Transverse colon (tissue), 4 donors: ENCODE data around the gene CXCL9. TPM values are rescaled to one million over a fixed set of nuclear protein-coding genes. Genes with fewer than 3 reads are reported as not detected.
"Not testable (repeated sequence)": the region's sequence is repeated elsewhere in the genome, so short reads cannot be mapped to it uniquely, and the experiment has no call there.

ENCODE experiments used
- DNase-seq: peaks from one replicate; pipeline ENCODE4 v3.0.0-alpha.2; 2019
- H3K27ac ChIP-seq, 4 donors: fragments of 200-600 bp; sonication (generic); 2 replicates each; pipeline ENCODE4 v1.5.1; 2016 to 2018; ENCODE audit warnings: inconsistent platforms in 4 of 4
- H3K27me3 ChIP-seq: fragments of 200-600 bp; sonication (generic); 2 replicates; pipeline ENCODE4 v1.5.1; 2017; ENCODE audit warnings: inconsistent platforms
- H3K36me3 ChIP-seq, 4 donors: fragments of 200-600 bp; sonication (generic); 2 replicates each; pipeline ENCODE4 v1.5.1; 2017 to 2019; ENCODE audit warnings: inconsistent platforms in 4 of 4
- H3K4me1 ChIP-seq, 4 donors: fragments of 200-600 bp; sonication (generic); 2 replicates each; pipeline ENCODE4 v1.5.1; 2017 to 2020; ENCODE audit warnings: inconsistent platforms in 4 of 4
- H3K4me3 ChIP-seq, 4 donors: fragments of 200-600 bp; sonication (generic); 1 replicate in 1 of 4; 2 replicates in 3 of 4; pipeline versions ENCODE4 v1.5.1 to v1.6.1; 2017 to 2019; ENCODE audit warnings: inconsistent platforms in 4 of 4
- H3K9me3 ChIP-seq, 2 donors: fragments of 200-600 bp; sonication (generic); 2 replicates each; pipeline ENCODE4 v1.5.1; 2017 to 2019; ENCODE audit warnings: inconsistent platforms in 2 of 2
- CTCF ChIP-seq, 5 experiments: fragments of 200-600 bp in 3 of 5; fragments of 450-650 bp in 2 of 5; sonication (generic) in 3 of 5; IDR thresholded peaks; 1 replicate in 2 of 5; 2 replicates in 3 of 5; pipeline ENCODE4 v1.5.1; 2016 to 2017; ENCODE audit warnings: antibody characterized with exemption in 5 of 5, inconsistent platforms in 3 of 5, mild to moderate bottlenecking in 2 of 5, moderate library complexity in 1 of 5
- EP300 ChIP-seq: sonication (generic); formaldehyde crosslinking; IDR thresholded peaks from one replicate; pipeline ENCODE4 v1.6.1; 2017; ENCODE audit warnings: antibody characterized with exemption, low read depth
- POLR2A ChIP-seq: fragments of 450-650 bp; IDR thresholded peaks from one replicate; pipeline ENCODE4 v1.6.1; 2016; ENCODE audit warnings: antibody characterized with exemption, mild to moderate bottlenecking, moderate library complexity
- POLR2AphosphoS5 ChIP-seq, 3 donors: sonication (generic); formaldehyde crosslinking; IDR thresholded peaks; one replicate each; pipeline ENCODE4 v1.6.1; 2016; ENCODE audit warnings: antibody characterized with exemption in 3 of 3
- WGBS, 2 donors: methylation state at CpG; one replicate each; pipeline ENCODE4 v1.1.5; 2018; ENCODE audit warnings: low coverage in 1 of 2; 5-methylcytosine and 5-hydroxymethylcytosine counted together
- in situ Hi-C, 4 donors: fragments of 200-750 bp; cut with MboI; loops; one replicate each; pipeline versions ENCODE4 v1.15.0 to v1.15.1; 2017; ENCODE audit warnings: low sequenced_read_pairs in 3 of 4, low pct_ligation_motif_present in 1 of 4, low pct_unique_long_range_greater_than_20kb in 1 of 4
- intact Hi-C: fragments of 100-400 bp; cut with DNase I; formaldehyde crosslinking; loops from one replicate; pipeline ENCODE4 v1.15.1; 2023; ENCODE audit warnings: low total_unique reads
- total RNA-seq, 4 donors: library from RNA; depleted of rRNA; stranded (reverse); fragments of >200 nt; gene quantifications; one replicate each; pipeline ENCODE4 v1.1.0, GENCODE V29; 2016

The CXCL9 gene
- total RNA-seq, 4 donors from 2014 or later = 2.5 TPM; not detected in 3

- H3K4me3 ChIP-seq = no peak overlapping the region
- H3K4me1 ChIP-seq = no peaks in the 10 kb centered on the region
- no peaks in the 10 kb centered on the region for H3K9me3 ChIP-seq
- H3K27ac ChIP-seq = no peak overlapping the region
- H3K27me3 ChIP-seq = no peaks in the 10 kb centered on the region
- intact Hi-C loops (no loop called here), in situ Hi-C loops (loop anchor here in 1 of 4 donors (25.0 kb wide), 1 partner anchor 186 kb away; no protein-coding TSS in a partner anchor)
- peaks cover 0 to 91% (median 43%) of the 10 kb centered on the region in 4 donors for H3K36me3 ChIP-seq
- no peak for DNase-seq
- TF ChIP-seq CTCF (IDR thresholded peaks at IDR 0.05) (no peak), POLR2A (no peak), POLR2AphosphoS5 (IDR thresholded peaks at IDR 0.05) (no peak), EP300 (no peak)
Measured at GRCh38 chr4:75973766-75974165, 33.5 kb downstream of the CXCL9 start.

- intact Hi-C loops (no loop called here), in situ Hi-C loops (loop anchor here in 1 of 4 donors (25.0 kb wide), 1 partner anchor 181 kb away; no protein-coding TSS in a partner anchor)
- Histone ChIP-seq H3K4me1 (no peaks in the 10 kb centered on the region), H3K4me3 (no peak overlapping the region), H3K36me3 (peaks cover 0 to 96% (median 42%) of the 10 kb centered on the region in 4 donors), H3K27ac (no peak overlapping the region), H3K27me3 (no peaks in the 10 kb centered on the region), H3K9me3 (peaks cover 2 to 3% of the 10 kb centered on the region in 2 donors)
- WGBS, 2 donors = 72 to 78% methylated on average over 3 of the region's 3 CpGs
- no peak for DNase-seq
- TF ChIP-seq CTCF (IDR thresholded peaks at IDR 0.05) = no peak
Measured at GRCh38 chr4:75968084-75968483, 39.2 kb downstream of the CXCL9 start.

- Histone ChIP-seq H3K27ac (no peak overlapping the region), H3K4me3 (no peak overlapping the region), H3K27me3 (no peaks in the 10 kb centered on the region), H3K36me3 (peaks cover 0 to 89% (median 32%) of the 10 kb centered on the region in 4 donors), H3K9me3 (peaks cover 2 to 3% of the 10 kb centered on the region in 2 donors), H3K4me1 (no peaks in the 10 kb centered on the region)
- TF ChIP-seq EP300 = no peak
- TF ChIP-seq POLR2AphosphoS5 (IDR thresholded peaks at IDR 0.05) = no peak
- TF ChIP-seq POLR2A = no peak
- no peak for TF ChIP-seq CTCF (IDR thresholded peaks at IDR 0.05)
- 53 to 100% methylated on average over 1 to 2 of the region's 2 CpGs for WGBS, 2 donors
- in situ Hi-C loops (loop anchor here in 1 of 4 donors (25.0 kb wide), 1 partner anchor 176 kb away; no protein-coding TSS in a partner anchor), intact Hi-C loops (no loop called here)
- DNase-seq = no peak
Measured at GRCh38 chr4:75963558-75963957, 43.8 kb downstream of the CXCL9 start.

GRCh38 chr4:75962072-75962471, 45.2 kb downstream of the CXCL9 start:
- H3K27ac ChIP-seq, H3K27me3 ChIP-seq, intact Hi-C loops, H3K9me3 ChIP-seq, H3K4me3 ChIP-seq, DNase-seq, H3K4me1 ChIP-seq: not testable (repeated sequence)
- WGBS, 2 donors = 88 to 98% methylated on average over 2 to 4 of the region's 4 CpGs
- in situ Hi-C loops = loop anchor here in 1 of 4 donors (25.0 kb wide), 1 partner anchor 175 kb away; no protein-coding TSS in a partner anchor
- peaks cover 0 to 82% (median 32%) of the 10 kb centered on the region in 4 donors for H3K36me3 ChIP-seq

GRCh38 chr4:75958546-75958945, 48.8 kb downstream of the CXCL9 start:
- H3K27ac ChIP-seq, H3K4me1 ChIP-seq, H3K9me3 ChIP-seq, DNase-seq, intact Hi-C loops, H3K27me3 ChIP-seq, H3K4me3 ChIP-seq: not testable (repeated sequence)
- WGBS, 2 donors = 95 to 100% methylated on average over 3 to 7 of the region's 7 CpGs
- in situ Hi-C loops = loop anchor here in 1 of 4 donors (25.0 kb wide), 1 partner anchor 171 kb away; no protein-coding TSS in a partner anchor
- peaks cover 0 to 69% (median 28%) of the 10 kb centered on the region in 4 donors for H3K36me3 ChIP-seq

- H3K27me3 ChIP-seq, H3K4me3 ChIP-seq, H3K27ac ChIP-seq, DNase-seq, H3K9me3 ChIP-seq, intact Hi-C loops, H3K4me1 ChIP-seq: not testable (repeated sequence)
- 72 to 83% methylated on average over 4 to 5 of the region's 5 CpGs for WGBS, 2 donors
- in situ Hi-C loops = loop anchor here in 1 of 4 donors (25.0 kb wide), 1 partner anchor 168 kb away; no protein-coding TSS in a partner anchor
- peaks cover 0 to 66% (median 29%) of the 10 kb centered on the region in 4 donors for H3K36me3 ChIP-seq
Measured at GRCh38 chr4:75954811-75955210, 52.5 kb downstream of the CXCL9 start.
